ENCODE measurements around the gene DEGS1. TPM values are rescaled to one million over a fixed set of nuclear protein-coding genes. Genes with fewer than 3 reads are reported as not detected.

Gene DEGS1
- total RNA-seq (2022; extraction: Qiagen RNA extraction): 128 to 156 TPM (median 139 TPM) in 5 replicates

DNA sequence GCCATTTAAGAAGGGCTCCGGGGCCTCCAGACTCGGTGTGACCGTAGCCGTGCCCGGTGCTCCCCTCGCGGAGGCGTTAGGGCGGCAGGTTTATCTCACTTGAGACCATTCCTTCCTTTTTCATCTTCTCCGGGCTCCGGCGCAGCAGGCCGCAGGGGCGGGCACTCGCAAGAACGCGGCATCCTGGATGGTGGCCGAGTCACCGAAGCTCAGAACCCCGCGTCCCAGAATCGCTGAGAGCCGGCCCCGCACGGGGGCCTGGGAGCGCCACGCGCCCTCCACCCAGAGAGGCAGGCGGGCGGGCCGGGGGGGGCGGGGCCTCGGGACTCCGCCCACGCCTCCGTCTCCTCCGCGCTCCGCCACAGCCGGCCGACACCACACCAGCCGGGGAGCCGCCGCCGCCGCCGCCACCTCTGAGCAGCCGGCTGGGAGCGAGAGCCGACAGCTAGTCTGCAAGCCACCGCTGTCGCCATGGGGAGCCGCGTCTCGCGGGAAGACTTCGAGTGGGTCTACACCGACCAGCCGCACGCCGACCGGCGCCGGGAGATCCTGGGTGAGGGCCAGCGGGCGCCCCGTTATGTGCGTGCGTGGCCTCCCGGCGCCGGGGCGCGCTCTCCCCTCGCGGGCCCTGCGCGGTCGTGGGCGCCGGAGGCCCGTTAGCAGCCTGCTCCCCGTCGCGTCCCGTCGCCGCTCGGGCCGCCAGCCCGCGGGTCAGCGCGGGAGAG lies at the start of gene DEGS1:
Gene DEGS1, plus strand, starts transcription at position 375 of the 725 bp plus-strand sequence. Its CDS starts 97 bp downstream, at position 472.

Other genes starting within 250 kb of the DEGS1 start
- 24.0 to 31.7 TPM (median 27.3 TPM) in 5 replicates for gene FBXO28, start 69.1 kb upstream of the DEGS1 start, total RNA-seq (2022; extraction: Qiagen RNA extraction)
- gene NVL, start 146.9 kb downstream of the DEGS1 start, total RNA-seq (2022; extraction: Qiagen RNA extraction): 19.1 to 23.6 TPM (median 21.2 TPM) in 5 replicates
- gene CNIH4, start 173.6 kb downstream of the DEGS1 start, total RNA-seq (2022; extraction: Qiagen RNA extraction): 85.7 to 116 TPM (median 114 TPM) in 5 replicates